ENCODE data around the gene ATP10A.
A peak's percentile ranks its signal among the peaks of the same experiment; 100 is the strongest.
"Not testable (repeated sequence)": the region's sequence is repeated elsewhere in the genome, so short reads cannot be mapped to it uniquely, and the experiment has no call there.

The ATP10A gene

DNA sequence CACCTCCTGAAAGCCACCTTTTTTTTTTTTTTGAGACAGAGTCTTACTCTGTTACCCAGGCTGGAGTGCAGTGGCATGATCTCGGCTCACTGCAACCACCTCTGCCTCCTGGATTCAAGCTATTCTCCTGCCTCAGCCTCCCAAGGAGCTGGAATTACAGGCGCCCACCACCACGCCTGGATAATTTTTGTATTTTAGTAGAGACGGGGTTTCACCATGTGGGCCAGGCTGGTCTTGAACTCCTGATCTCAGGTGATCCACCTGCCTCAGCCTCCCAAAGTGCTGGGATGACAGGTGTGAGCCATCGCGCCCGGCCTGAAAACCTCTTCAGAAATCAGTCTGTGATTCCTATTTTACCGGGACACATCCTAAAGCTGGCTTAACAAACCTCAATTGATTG is 91.4 kb downstream of the ATP10A start:
- not testable (repeated sequence) for DNase-seq, ATAC-seq

DNA sequence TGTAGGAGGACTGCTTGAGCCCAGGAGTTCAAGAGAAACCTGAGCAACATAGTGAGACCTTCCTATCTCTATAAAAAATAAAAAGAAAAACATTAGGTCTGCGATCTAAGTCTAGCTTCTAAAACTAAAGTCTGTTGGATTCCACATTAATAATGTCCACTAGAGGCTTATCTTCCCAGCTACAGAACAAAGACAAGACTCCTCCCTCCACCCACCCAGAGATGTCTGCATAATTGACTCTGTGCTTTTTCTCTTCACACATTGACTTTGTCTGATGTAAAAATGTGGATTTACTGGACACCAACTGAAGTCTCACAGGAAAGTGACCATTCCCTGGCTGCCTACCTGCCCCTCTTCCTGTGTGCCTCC is 91.8 kb downstream of the ATP10A start:
- DNase-seq (no peak), ATAC-seq (no peak)

- DNase-seq, result no peak
- ATAC-seq, result no peak
Measured at GRCh38 chr15:25770618-25771337, 92.3 kb downstream of the ATP10A start.

- ATAC-seq (no peak), DNase-seq (no peak)
Measured at GRCh38 chr15:25770031-25770430, 93.1 kb downstream of the ATP10A start.

- ATAC-seq (no peak), DNase-seq (no peak)
Measured at GRCh38 chr15:25768271-25768670, 94.9 kb downstream of the ATP10A start.

- ATAC-seq (no peak), DNase-seq (no peak)
Measured at GRCh38 chr15:25767356-25768151, 95.6 kb downstream of the ATP10A start.

DNA sequence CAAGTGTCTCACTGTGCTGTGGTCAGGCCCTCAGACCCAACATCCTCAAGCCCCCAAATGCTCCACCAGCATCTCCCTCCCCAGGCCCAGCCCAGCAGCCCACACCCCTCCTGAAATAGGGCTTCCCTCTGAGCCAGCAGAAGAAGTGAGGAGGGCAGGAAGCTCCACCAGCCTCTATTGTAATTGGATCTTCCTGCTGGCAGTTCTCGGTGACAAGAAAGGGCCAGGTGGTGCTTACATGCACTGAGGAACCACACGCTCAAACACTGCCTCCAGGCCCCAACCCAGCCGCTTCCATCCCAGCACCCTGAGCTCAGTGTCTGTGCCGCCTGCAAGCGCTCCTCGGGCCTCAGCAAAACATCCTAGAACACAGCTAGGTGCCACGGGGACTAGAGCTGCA is 96.7 kb downstream of the ATP10A start:
- no peak for DNase-seq
- ATAC-seq, result no peak

GRCh38 chr15:25764980-25765735 is 98.0 kb downstream of the ATP10A start:
- no peak for DNase-seq
- no peak for ATAC-seq

DNA sequence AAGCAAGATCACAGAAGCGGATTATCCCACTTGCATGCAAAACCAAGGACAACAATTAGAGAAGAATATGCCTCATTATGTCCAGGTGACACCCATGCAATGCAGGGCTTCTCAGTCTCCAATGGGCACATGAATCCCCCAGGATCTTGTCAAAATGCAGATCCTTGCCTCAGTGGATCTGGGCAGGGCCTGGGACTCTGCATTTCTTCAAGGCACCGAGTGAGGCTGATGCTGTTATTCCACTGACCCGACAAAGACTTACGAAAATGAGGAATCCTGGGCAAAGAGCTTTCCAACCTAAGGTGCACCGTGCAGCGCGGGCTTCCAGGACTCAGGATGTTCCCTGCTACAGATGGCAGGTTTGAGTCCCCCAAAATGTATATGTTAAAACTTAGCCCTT is 99.2 kb downstream of the ATP10A start:
- ATAC-seq (no peak), DNase-seq (no peak)

DNA sequence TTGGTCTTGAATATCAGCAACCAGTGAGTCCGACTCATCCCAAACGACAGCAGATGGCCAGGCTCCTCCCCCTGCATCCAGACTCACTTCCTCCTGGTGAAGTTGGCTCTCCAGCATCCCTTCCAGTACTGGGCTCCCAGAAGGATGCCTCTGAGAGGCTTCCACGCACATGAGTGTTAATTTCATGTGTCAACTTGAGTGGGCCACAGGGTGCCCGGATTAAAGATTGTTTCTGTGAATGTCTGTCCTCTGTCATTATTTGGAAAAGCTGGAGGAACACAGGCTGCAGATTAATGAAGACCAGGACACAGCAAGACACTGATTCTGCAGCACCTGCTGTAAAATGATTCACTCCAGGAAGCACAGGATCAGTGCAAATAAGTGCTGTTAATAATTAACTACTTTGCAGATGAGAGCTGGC is 99.8 kb downstream of the ATP10A start:
- DNase-seq (no peak), ATAC-seq (no peak)

- ATAC-seq, result peak; percentile 11
- no peak for DNase-seq
Measured at GRCh38 chr15:25761971-25762662, 101.0 kb downstream of the ATP10A start.

- DNase-seq, result no peak
- ATAC-seq, result no peak
Measured at GRCh38 chr15:25759421-25759820, 103.7 kb downstream of the ATP10A start.

- not testable (repeated sequence) for ATAC-seq, DNase-seq
Measured at GRCh38 chr15:25758612-25759011, 104.5 kb downstream of the ATP10A start.

- no peak for ATAC-seq
- no peak for DNase-seq
Measured at GRCh38 chr15:25743548-25744275, 119.4 kb downstream of the ATP10A start.

DNA sequence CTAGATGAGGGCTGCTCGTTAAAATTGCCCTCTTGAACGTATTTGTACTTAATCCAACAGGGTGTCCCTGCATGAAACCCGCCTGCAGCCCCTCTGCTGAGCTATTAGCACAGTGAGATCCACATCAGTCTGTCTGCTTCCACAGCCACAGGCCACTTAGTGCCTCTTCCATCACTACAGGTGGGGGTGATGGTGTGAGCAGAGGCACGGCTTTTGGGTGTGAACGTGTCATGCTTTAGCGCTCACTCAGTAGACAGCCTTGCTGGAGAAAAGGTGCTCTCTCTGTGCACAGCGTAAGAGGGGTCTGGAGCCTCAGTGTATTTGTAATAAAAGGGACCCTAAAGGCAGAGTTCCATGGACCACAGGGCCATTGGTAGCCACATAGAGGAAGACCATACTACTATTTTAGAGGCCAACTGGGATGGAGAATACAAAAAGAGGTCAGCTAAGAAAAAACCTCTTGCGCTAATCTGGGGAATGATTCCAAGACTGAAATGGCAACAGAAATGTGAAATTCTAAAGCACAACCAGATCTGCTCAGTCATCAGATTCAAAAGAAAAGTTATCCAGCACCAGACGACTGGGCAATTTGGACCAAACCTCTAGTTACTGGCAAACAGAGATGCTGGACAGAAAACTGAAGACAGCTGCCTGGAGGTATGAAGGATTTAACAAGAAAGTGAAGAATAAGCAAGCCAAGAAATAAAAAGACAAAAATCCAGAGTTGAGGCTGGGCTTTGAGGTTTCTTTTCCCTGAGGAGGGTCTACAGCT is 120.2 kb downstream of the ATP10A start:
- DNase-seq (no peak), ATAC-seq (no peak)

DNA sequence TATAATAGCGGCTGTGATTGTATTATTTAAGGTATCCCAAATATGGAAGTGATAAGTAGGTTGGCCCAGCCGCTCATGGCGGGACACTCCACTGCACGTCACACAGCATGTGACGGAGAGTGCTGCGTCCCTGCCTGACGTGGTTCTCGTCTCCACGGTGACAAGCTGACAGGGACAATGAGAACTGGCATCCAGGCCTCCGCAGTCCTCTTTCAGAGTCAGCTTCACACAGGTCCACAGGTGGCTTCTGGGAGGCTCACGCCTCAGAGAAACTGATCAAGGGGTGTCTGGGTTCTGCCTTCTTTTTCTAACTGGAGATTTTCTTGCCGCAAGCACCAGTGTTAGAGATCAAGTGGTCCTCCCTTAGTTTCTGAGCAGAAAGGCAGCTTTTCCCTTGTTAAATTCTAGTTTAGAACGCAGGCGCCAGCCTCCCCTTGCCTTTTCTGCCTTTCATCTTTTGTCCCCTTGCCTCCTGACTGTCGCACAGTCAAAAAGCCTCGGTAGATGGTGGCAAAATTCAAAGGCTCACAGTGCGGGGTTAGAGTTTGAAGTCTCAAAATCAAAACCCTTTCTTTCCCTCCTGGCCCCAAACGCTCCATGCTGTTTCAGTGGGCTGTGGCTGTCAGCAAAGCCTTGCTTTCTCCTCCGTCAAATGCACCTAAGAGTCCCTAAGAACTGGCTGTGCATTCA is 120.9 kb downstream of the ATP10A start:
- no peak for DNase-seq
- ATAC-seq, result no peak

GRCh38 chr15:25741256-25741580 is 121.9 kb downstream of the ATP10A start:
- ATAC-seq, result no peak
- no peak for DNase-seq

DNA sequence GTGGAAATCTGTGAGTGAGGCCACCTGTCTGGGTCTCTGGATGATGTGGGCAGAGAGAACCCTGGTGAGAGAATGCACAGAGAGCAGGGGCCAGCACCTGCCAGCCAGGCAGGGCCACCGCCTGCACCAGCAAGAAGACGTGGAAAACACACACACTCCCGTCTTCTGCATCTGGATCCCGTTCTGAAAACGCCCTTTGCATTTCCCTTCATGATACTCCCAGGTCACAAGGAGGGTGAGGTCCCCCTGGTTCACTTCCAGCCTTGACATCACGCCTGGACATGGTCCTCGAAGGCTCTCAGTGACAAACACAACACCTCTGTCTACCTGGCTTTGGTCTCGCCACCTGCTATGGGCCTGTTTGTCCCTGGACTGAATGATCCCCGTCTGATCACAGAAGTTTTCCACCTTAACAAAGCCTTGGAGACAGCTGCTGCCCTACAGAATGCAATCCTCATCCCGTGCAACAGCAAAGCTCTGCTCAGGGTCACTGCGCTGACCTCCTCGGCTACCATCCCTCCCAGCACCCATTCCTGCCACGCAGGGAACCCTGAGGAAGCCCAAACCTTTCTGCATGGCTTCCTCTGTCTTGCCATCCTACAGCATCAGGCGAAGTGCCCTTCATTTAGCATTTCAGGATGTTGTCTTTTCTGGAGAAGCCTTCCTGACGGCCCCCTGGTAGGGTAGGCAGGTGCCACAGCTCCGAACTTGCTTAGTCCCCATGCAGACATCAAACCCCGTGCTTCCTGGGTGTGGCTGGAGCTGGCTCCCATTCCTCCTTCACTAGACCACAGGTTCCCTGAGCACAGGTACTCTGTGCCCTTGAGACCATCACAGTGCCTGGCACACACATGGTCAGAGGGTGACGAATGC is 122.5 kb downstream of the ATP10A start:
- no peak for ATAC-seq

GRCh38 chr15:25739687-25740121 is 123.4 kb downstream of the ATP10A start:
- DNase-seq, result peak; percentile 32
- ATAC-seq, result peak; percentile 41

More for the DNA sequence above, 122.5 kb downstream of the ATP10A start:
- DNase-seq, result no peak
